ENCODE results near the gene SLC7A11.

Gene SLC7A11

DNA sequence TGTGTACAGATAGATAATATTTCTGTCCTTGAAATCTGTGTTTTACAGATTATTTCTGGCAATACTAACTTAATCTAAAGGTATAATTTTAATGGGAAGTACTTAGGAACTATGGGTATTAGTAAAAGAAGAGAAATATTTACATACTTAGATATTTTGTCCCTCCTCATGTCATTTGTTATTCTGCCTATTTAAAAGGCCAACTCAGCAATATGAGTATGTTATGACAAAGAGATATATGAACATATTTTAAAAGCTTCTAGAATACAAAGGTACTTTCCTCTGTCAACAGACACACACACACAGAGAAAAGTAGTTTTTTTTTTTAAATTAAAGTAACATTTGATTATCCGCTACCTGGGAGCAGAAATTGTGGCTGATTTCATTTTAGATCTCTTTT is 7.9 kb downstream of the SLC7A11 start:
- Histone ChIP-seq H3K9ac (ENCODE audit: low read depth in 1 of 2, low read length in 2 of 2) (no peak overlapping the region), H3K27me3 (ENCODE audit: control insufficient read depth in 1 of 2, insufficient read depth in 2 of 2, low read length in 2 of 2) (no peaks in the 10 kb centered on the region), H3K4me3 (ENCODE audit: low read depth in 1 of 2, low read length in 2 of 2) (no peak overlapping the region), H3K4me1 (ENCODE audit: control insufficient read depth in 1 of 2, insufficient read depth in 2 of 2, low read length in 2 of 2) (peaks cover 0 to 4% of the 10 kb centered on the region in 2 donors), H3K27ac (ENCODE audit: low read depth, low read length) (no peak overlapping the region), H3K36me3 (ENCODE audit: control insufficient read depth in 1 of 2, insufficient read depth in 2 of 2, low read length in 2 of 2) (no peaks in the 10 kb centered on the region), H3K9me3 (ENCODE audit: control insufficient read depth in 1 of 2, low read length in 2 of 2) (no peaks in the 10 kb centered on the region)

DNA sequence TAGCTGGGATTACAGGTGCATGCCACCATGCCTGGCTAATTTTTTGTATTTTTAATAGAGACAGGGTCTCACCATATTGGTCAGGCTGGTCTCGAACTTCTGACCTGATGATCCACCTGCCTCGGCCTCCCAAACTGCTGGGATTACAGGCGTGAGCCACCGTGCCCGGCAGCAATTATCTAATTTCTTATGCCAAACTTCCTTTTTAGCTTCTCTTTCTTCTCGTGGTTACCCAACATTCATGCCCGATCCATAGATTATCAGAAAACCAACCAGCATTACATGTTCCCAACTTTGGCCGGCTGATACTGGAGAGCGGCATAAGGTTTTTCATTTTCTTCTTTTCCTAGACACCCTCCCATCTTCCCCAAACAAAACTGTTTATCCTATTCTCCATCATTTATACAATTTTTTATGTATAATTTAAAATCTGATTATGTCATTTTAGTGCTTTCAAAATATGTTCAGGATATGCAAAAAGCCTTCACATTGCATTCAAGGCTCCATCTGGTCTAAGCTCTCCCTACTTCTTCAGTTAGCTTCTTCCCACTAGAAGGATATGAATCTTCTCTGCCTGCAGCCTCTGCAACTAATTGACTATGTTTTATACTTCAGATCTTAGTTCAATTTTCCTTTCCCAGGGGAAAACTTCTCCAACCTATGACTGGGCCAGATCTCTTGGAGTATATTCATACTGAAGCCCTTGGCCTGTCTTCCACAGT is 8.7 kb downstream of the SLC7A11 start:
- no peak overlapping the region for H3K4me3 ChIP-seq (ENCODE audit: low read depth in 1 of 2, low read length in 2 of 2)
- no peaks in the 10 kb centered on the region for H3K36me3 ChIP-seq (ENCODE audit: control insufficient read depth in 1 of 2, insufficient read depth in 2 of 2, low read length in 2 of 2)
- no peak overlapping the region for H3K27ac ChIP-seq (ENCODE audit: low read depth, low read length)
- H3K9me3 ChIP-seq (ENCODE audit: control insufficient read depth in 1 of 2, low read length in 2 of 2): no peaks in the 10 kb centered on the region
- H3K27me3 ChIP-seq (ENCODE audit: control insufficient read depth in 1 of 2, insufficient read depth in 2 of 2, low read length in 2 of 2): no peaks in the 10 kb centered on the region
- H3K9ac ChIP-seq (ENCODE audit: low read depth in 1 of 2, low read length in 2 of 2): no peak overlapping the region
- peaks cover 0 to 4% of the 10 kb centered on the region in 2 donors for H3K4me1 ChIP-seq (ENCODE audit: control insufficient read depth in 1 of 2, insufficient read depth in 2 of 2, low read length in 2 of 2)

DNA sequence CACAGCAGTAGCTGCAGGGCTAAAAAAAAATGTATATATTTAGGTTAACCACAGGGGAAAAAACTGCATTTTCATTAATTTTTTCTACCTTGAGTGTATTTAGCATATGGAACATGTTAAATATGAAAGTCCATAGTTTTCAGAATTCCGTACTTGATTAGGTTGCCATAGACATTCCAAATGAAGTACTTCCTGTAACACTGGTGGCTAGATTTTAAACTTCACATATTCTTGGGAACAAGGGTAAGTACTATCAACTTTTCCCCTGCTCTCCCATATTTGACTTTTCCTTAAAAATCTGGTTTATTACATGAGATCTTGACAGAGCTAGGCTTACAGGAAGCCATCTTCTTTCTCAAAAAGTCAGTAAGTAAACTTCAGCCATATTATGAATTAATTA is 9.8 kb downstream of the SLC7A11 start:
- no peak overlapping the region for H3K27ac ChIP-seq (ENCODE audit: low read depth, low read length)
- no peaks in the 10 kb centered on the region for H3K36me3 ChIP-seq (ENCODE audit: control insufficient read depth in 1 of 2, insufficient read depth in 2 of 2, low read length in 2 of 2)
- no peak overlapping the region for H3K4me3 ChIP-seq (ENCODE audit: low read depth in 1 of 2, low read length in 2 of 2)
- no peaks in the 10 kb centered on the region for H3K27me3 ChIP-seq (ENCODE audit: control insufficient read depth in 1 of 2, insufficient read depth in 2 of 2, low read length in 2 of 2)
- no peaks in the 10 kb centered on the region for H3K9me3 ChIP-seq (ENCODE audit: control insufficient read depth in 1 of 2, low read length in 2 of 2)
- H3K9ac ChIP-seq (ENCODE audit: low read depth in 1 of 2, low read length in 2 of 2): no peak overlapping the region
- peaks cover 0 to 4% of the 10 kb centered on the region in 2 donors for H3K4me1 ChIP-seq (ENCODE audit: control insufficient read depth in 1 of 2, insufficient read depth in 2 of 2, low read length in 2 of 2)

DNA sequence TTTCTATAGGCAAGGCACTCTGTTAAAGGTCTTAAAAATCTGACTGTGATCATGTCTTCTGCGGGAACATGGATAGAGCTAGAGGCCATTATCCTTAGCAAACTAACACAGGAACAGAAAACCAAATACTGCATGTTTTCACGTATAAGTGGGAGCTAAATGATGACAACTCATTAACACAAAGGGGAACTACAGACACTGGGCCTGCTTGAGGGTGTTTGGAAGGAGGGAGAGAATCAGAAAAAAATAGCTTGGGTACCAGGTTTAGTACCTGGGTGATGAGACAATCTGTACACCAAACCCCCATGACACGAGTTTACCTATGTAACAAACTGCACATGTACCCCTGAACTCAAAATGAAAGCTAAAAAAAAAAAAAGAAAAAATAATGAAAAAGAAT is 12.1 kb downstream of the SLC7A11 start:
- Histone ChIP-seq H3K36me3 (ENCODE audit: control insufficient read depth in 1 of 2, insufficient read depth in 2 of 2, low read length in 2 of 2) (no peaks in the 10 kb centered on the region), H3K9me3 (ENCODE audit: control insufficient read depth in 1 of 2, low read length in 2 of 2) (no peaks in the 10 kb centered on the region), H3K9ac (ENCODE audit: low read depth in 1 of 2, low read length in 2 of 2) (no peak overlapping the region), H3K4me3 (ENCODE audit: low read depth in 1 of 2, low read length in 2 of 2) (no peak overlapping the region), H3K27ac (ENCODE audit: low read depth, low read length) (no peak overlapping the region), H3K4me1 (ENCODE audit: control insufficient read depth in 1 of 2, insufficient read depth in 2 of 2, low read length in 2 of 2) (no peaks in the 10 kb centered on the region), H3K27me3 (ENCODE audit: control insufficient read depth in 1 of 2, insufficient read depth in 2 of 2, low read length in 2 of 2) (no peaks in the 10 kb centered on the region)

DNA sequence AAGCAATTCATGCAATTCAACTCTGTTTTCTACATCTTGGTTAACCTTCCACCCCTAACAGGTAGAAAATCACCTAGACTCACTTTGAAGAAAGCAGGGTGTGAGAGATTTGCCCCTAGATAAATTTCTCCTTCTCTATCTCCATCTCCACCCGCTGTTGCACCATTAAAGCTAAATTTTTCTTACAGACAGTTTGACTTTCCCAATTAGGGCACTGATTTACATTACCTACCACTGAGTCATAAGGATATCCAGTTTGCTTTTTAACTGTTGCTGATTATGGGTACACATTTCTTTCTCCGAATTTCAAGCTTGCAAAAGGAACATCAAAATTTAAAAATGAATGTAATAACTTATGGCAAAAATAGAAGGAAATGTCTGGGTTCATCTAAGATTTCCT is 13.0 kb downstream of the SLC7A11 start:
- Histone ChIP-seq H3K27ac (ENCODE audit: low read depth, low read length) (no peak overlapping the region), H3K9ac (ENCODE audit: low read depth in 1 of 2, low read length in 2 of 2) (no peak overlapping the region), H3K4me3 (ENCODE audit: low read depth in 1 of 2, low read length in 2 of 2) (no peak overlapping the region), H3K36me3 (ENCODE audit: control insufficient read depth in 1 of 2, insufficient read depth in 2 of 2, low read length in 2 of 2) (no peaks in the 10 kb centered on the region), H3K27me3 (ENCODE audit: control insufficient read depth in 1 of 2, insufficient read depth in 2 of 2, low read length in 2 of 2) (no peaks in the 10 kb centered on the region), H3K9me3 (ENCODE audit: control insufficient read depth in 1 of 2, low read length in 2 of 2) (no peaks in the 10 kb centered on the region), H3K4me1 (ENCODE audit: control insufficient read depth in 1 of 2, insufficient read depth in 2 of 2, low read length in 2 of 2) (no peaks in the 10 kb centered on the region)

DNA sequence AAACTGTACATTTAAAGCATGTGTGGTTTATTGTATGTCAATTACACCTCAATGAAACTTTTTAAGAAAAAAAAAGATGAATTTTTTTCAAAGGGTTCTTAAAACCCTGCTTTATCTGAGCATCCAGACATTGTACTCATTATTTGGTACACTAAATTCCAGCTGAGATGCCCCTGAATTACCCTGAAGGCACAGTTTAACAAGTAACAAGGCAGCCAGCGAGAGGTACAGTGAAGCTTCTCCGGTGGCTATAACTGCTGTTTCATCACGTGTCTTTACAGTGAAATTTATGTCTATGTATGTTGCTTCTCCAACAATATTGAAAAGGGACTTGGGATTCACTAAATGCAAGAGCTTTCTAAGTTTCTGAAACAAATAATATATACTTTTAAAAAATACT is 15.8 kb downstream of the SLC7A11 start:
- no peak overlapping the region for H3K9ac ChIP-seq (ENCODE audit: low read depth in 1 of 2, low read length in 2 of 2)
- H3K4me3 ChIP-seq (ENCODE audit: low read depth in 1 of 2, low read length in 2 of 2): no peak overlapping the region
- no peaks in the 10 kb centered on the region for H3K27me3 ChIP-seq (ENCODE audit: control insufficient read depth in 1 of 2, insufficient read depth in 2 of 2, low read length in 2 of 2)
- H3K9me3 ChIP-seq (ENCODE audit: control insufficient read depth in 1 of 2, low read length in 2 of 2): no peaks in the 10 kb centered on the region
- no peaks in the 10 kb centered on the region for H3K36me3 ChIP-seq (ENCODE audit: control insufficient read depth in 1 of 2, insufficient read depth in 2 of 2, low read length in 2 of 2)
- no peaks in the 10 kb centered on the region for H3K4me1 ChIP-seq (ENCODE audit: control insufficient read depth in 1 of 2, insufficient read depth in 2 of 2, low read length in 2 of 2)
- no peak overlapping the region for H3K27ac ChIP-seq (ENCODE audit: low read depth, low read length)

DNA sequence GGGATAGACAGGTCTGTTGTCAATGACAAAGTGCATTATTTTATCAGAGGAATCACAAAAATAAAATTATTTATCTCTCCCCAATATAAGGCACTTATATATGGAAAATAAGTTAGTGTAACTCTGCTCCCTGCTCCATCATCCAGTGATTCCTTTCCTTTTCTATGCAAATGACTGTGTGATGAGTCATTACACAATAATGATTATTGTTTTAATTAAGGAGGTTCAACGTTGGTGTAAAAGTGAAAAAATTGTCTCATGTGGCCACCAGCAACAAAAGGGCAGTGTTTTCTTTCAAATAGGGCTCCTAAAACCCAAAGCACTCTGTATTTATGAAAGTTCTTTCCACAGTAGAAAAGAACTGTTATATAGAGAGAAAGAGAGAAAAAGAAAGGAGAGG is 16.7 kb downstream of the SLC7A11 start:
- H3K4me1 ChIP-seq (ENCODE audit: control insufficient read depth in 1 of 2, insufficient read depth in 2 of 2, low read length in 2 of 2): no peaks in the 10 kb centered on the region
- no peaks in the 10 kb centered on the region for H3K9me3 ChIP-seq (ENCODE audit: control insufficient read depth in 1 of 2, low read length in 2 of 2)
- H3K36me3 ChIP-seq (ENCODE audit: control insufficient read depth in 1 of 2, insufficient read depth in 2 of 2, low read length in 2 of 2): no peaks in the 10 kb centered on the region

DNA sequence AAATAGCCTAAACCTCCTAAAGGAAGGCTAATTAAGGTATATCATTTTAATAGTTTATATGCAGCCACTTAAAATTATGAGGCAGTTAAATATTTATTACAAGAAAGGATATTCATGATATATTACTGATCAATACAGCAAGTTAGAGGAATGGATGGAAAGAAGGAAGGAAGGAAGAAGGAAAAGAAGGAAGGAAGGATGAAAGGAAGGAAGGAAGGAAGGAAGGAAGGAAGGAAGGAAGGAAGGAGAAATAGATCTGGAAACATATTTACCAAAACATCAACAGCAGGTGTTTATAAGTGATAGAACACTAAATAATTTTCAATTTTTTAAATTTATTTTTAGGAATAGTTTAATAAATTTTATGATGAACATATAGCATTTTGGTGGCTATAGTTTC is 17.5 kb downstream of the SLC7A11 start:
- no peaks in the 10 kb centered on the region for H3K4me1 ChIP-seq (ENCODE audit: control insufficient read depth in 1 of 2, insufficient read depth in 2 of 2, low read length in 2 of 2)
- H3K9ac ChIP-seq (ENCODE audit: low read depth in 1 of 2, low read length in 2 of 2): no peak overlapping the region
- no peak overlapping the region for H3K4me3 ChIP-seq (ENCODE audit: low read depth in 1 of 2, low read length in 2 of 2)
- no peaks in the 10 kb centered on the region for H3K9me3 ChIP-seq (ENCODE audit: control insufficient read depth in 1 of 2, low read length in 2 of 2)
- H3K27ac ChIP-seq (ENCODE audit: low read depth, low read length): no peak overlapping the region
- no peaks in the 10 kb centered on the region for H3K27me3 ChIP-seq (ENCODE audit: control insufficient read depth in 1 of 2, insufficient read depth in 2 of 2, low read length in 2 of 2)
- H3K36me3 ChIP-seq (ENCODE audit: control insufficient read depth in 1 of 2, insufficient read depth in 2 of 2, low read length in 2 of 2): no peaks in the 10 kb centered on the region

More for the DNA sequence above, 16.7 kb downstream of the SLC7A11 start:
- Histone ChIP-seq H3K27me3 (ENCODE audit: control insufficient read depth in 1 of 2, insufficient read depth in 2 of 2, low read length in 2 of 2) (no peaks in the 10 kb centered on the region), H3K9ac (ENCODE audit: low read depth in 1 of 2, low read length in 2 of 2) (no peak overlapping the region), H3K27ac (ENCODE audit: low read depth, low read length) (no peak overlapping the region), H3K4me3 (ENCODE audit: low read depth in 1 of 2, low read length in 2 of 2) (no peak overlapping the region)

DNA sequence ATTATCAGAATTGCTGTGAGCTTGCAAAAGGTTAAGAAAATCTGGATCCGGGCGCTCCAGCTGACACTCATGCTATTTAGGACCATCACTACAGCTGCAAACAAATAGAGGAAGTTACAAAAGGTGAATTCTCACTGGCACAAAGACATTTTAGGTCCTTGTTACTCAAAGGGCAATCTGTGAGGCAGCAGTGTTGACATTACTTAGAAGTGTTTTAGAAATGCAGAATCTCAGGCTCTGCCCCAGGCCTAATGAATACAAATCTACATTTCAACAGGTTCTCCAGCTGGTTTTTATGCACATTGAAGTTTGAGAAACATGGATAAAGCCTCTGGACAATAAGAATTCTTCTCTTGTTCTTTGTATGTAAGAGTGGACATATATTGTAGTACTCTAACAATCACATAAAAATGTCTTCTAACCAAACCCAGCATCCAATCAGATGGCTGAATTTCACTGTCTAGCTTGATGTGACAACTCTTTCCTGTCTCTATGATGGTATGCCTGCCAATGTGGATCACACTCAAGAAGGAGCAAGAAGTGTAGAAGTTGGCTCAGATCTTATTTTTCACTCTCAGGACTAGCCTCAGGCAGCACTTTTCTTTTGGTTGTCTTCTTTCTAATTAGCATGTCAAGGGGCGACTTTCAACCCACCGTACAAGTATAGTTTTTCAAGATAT is 18.8 kb downstream of the SLC7A11 start:
- Histone ChIP-seq H3K36me3 (ENCODE audit: control insufficient read depth in 1 of 2, insufficient read depth in 2 of 2, low read length in 2 of 2) (no peaks in the 10 kb centered on the region), H3K27me3 (ENCODE audit: control insufficient read depth in 1 of 2, insufficient read depth in 2 of 2, low read length in 2 of 2) (no peaks in the 10 kb centered on the region), H3K4me3 (ENCODE audit: low read depth in 1 of 2, low read length in 2 of 2) (no peak overlapping the region), H3K9ac (ENCODE audit: low read depth in 1 of 2, low read length in 2 of 2) (no peak overlapping the region), H3K9me3 (ENCODE audit: control insufficient read depth in 1 of 2, low read length in 2 of 2) (no peaks in the 10 kb centered on the region), H3K27ac (ENCODE audit: low read depth, low read length) (no peak overlapping the region), H3K4me1 (ENCODE audit: control insufficient read depth in 1 of 2, insufficient read depth in 2 of 2, low read length in 2 of 2) (no peaks in the 10 kb centered on the region)

DNA sequence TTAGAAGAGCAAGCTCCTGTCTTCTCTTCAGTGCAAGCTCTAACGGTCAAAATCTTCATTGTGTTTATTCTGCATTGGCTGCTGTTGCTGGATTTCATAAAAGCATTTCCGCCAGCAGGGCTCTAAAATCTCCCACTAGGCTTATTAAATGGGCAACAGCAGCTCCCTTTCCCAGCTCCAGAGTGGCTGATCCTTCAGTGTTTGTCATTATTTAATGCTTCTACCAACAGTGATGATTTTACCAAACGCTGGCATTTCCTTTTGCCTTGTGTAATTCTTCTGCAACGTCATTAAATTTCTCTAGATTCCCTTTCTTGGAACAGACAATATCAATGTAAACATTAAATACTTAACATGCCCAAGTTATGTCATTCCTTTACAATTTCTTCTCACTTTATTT is 20.1 kb downstream of the SLC7A11 start:
- no peaks in the 10 kb centered on the region for H3K4me1 ChIP-seq (ENCODE audit: control insufficient read depth in 1 of 2, insufficient read depth in 2 of 2, low read length in 2 of 2)
- H3K36me3 ChIP-seq (ENCODE audit: control insufficient read depth in 1 of 2, insufficient read depth in 2 of 2, low read length in 2 of 2): no peaks in the 10 kb centered on the region
- no peak overlapping the region for H3K9ac ChIP-seq (ENCODE audit: low read depth in 1 of 2, low read length in 2 of 2)
- H3K4me3 ChIP-seq (ENCODE audit: low read depth in 1 of 2, low read length in 2 of 2): no peak overlapping the region
- no peaks in the 10 kb centered on the region for H3K27me3 ChIP-seq (ENCODE audit: control insufficient read depth in 1 of 2, insufficient read depth in 2 of 2, low read length in 2 of 2)
- H3K27ac ChIP-seq (ENCODE audit: low read depth, low read length): no peak overlapping the region
- no peaks in the 10 kb centered on the region for H3K9me3 ChIP-seq (ENCODE audit: control insufficient read depth in 1 of 2, low read length in 2 of 2)
